Stimulated activated CD4-positive, alpha-beta T cell treated with anti-CD3 and anti-CD28 coated beads, TNF-alpha, amount 100 ng/mL, for 4 hours (primary cell): Measurements from ENCODE around the gene FAM114A2.
"Not testable (repeated sequence)": the region's sequence is repeated elsewhere in the genome, so short reads cannot be mapped to it uniquely, and the experiment has no call there.

Source experiments
- DNase-seq, 3 experiments: peaks; one replicate each; pipeline ENCODE4 v3.0.0-alpha.2; 2020; ENCODE audit warnings: low read depth in 3 of 3

The FAM114A2 gene

DNA sequence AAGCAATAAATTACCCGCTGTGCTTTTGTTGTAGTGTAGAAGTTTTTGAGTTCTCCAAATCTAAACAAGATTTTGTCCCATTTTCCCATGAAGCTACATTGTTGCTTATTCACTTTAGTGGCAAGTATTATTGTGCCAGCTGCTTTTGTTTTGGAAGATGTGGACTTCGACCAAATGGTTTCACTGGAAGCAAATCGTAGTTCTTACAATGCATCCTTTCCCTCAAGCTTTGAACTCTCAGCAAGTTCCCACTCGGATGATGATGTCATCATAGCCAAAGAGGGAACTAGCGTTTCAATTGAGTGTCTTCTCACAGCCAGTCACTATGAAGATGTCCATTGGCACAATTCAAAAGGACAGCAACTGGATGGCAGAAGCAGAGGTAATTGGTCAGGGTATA lies 10.9 kb upstream of the FAM114A2 start:
- no peak for DNase-seq

- DNase-seq = no peak
These were observed 8.6 kb upstream of the FAM114A2 start for GRCh38 chr5:154047324-154047723.

- DNase-seq = no peak
These were observed 7.8 kb upstream of the FAM114A2 start for GRCh38 chr5:154046486-154046885.

GRCh38 chr5:154044581-154044980 lies 5.9 kb upstream of the FAM114A2 start:
- no peak for DNase-seq

- DNase-seq = no peak
These were observed 5.4 kb upstream of the FAM114A2 start for GRCh38 chr5:154044099-154044498.

DNA sequence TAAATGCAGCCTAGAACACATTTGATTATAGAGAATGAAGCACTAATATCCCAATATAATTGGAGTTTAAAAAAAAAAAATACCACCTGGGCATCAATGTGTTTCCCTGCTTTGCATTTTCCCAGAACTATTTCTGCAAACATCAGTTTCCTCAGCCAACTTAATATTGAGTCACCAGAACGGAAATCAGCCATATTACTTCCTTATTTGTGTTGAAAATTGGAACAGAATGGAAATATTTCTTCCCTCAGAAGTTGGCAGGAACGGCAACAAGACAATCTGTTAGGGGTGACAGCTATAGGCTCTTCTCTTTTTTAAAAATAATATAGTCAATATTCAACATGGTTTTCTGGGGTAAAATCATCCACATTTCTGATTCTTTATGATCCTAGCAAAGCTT lies 4.1 kb upstream of the FAM114A2 start:
- DNase-seq = no peak

DNA sequence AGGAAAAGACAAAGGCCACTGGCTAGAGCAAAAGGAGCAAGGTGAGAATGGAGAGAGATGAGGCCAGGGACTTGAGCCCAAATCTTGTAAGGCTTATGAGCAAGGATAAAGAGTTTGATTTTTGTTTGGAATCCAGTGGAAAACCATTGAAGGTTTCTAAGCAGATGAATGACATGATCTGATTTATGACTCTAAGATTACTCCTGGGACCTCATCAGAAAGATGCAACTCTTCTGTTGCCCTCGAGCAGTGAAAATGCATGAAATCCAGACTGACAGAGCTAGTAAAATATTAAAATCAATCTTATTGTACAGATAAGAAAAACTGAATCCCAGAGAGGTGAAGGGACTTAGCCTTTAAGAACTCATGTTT lies 734 bp upstream of the FAM114A2 start:
- DNase-seq = no peak

GRCh38 chr5:154038261-154038706 lies 426 bp downstream of the FAM114A2 start:
- no peak for DNase-seq

- no peak for DNase-seq
These were observed 3.8 kb downstream of the FAM114A2 start for GRCh38 chr5:154034944-154035343.

DNA sequence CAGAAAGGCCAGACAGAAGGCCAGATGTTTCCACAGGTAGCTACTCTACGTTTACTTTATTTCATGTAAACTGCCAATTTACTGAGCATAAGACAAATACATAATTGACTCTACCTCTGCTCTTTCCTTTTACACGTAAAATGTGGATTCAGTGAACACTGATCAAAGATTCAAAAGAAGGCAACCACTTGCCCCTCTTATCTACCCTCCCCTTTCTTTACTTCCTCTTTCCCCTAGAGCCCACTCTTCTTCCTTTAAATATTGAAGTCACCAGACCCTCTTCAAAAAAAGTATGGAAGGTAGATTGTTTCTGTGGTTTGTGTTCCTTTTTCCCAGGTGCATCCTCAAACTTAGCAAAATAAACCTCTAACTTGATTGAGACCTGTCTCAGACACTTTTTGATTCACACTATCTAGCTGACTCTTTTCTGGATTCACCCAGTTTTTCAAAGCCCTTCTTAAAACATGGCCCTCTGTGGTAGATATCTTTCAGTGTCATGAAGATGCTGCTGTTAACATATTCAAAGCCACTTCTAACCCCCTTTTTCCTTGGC lies 6.7 kb downstream of the FAM114A2 start:
- DNase-seq = no peak

DNA sequence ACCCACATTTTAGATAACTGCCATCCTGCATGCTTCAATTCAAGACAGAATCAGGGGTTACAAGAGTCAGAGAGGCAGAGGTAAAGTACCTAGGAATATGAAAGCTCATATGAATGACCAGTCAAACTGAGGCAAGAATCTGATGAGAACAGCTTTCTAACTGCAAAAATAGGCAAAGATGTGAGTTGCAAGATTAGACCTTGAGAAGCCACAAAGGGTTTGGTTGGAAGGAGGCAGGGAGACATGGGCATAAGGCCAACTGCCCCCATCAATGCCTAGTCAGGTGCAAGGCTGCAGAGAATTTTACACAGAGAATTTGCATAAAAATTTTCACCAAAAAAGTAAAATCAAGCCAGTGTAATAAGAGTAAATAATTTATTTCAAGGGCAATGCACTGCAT lies 12.8 kb downstream of the FAM114A2 start:
- no peak for DNase-seq

GRCh38 chr5:154018919-154019318 lies 19.8 kb downstream of the FAM114A2 start:
- DNase-seq = not testable (repeated sequence)

DNA sequence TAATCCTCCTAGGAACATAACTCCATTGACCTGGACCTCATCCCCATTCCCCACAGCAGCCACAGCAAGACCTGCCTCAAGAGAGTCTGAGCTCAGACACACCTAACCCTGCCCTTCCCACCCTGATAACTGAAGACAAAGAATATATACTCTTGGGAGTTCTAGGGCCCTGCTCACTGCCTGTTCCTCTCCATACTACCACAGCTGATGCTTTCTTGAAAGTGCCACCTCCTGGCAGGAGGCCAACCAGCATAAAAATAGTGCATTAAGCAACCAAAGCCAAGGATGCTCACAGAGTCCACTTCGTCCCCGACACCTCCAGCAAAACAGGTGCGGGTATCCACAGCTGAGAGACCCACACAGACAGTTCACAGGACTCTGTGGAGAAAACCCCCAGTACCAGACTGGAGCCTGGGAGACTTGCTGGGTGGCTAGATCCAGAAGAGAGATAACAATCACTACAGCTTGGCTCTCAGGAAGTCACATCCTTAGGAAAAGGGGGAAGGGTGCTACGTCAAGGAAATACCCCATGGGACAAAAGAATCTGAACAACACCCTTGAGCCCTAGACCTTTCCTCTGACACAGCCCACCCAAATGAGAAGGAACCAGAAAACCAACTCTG lies 23.5 kb downstream of the FAM114A2 start:
- DNase-seq = no peak

DNA sequence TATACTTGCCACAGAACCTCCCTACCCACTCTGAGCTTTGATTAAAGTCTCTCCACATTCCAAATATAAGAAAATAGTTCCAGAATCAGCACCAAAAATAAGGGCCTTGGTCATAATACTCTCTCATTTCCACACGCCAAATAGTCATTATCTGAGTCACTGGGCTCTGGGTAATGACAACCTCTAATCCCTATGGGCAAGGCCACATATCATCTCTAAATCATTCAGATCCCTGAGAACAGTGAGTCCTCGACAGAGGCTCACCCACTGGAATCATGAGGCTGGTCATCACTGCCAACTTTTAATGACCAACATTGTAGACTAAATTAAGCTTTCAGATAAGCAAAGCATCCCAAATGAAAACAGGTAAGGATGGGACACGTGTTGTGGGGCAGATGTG lies 28.1 kb downstream of the FAM114A2 start:
- no peak for DNase-seq

GRCh38 chr5:154005648-154006047 lies 33.1 kb downstream of the FAM114A2 start:
- DNase-seq = no peak

GRCh38 chr5:154002511-154003020 lies 36.1 kb downstream of the FAM114A2 start:
- DNase-seq = no peak

GRCh38 chr5:154002093-154002492 lies 36.6 kb downstream of the FAM114A2 start:
- DNase-seq = no peak

GRCh38 chr5:154000703-154001102 lies 38.0 kb downstream of the FAM114A2 start:
- DNase-seq = no peak

DNA sequence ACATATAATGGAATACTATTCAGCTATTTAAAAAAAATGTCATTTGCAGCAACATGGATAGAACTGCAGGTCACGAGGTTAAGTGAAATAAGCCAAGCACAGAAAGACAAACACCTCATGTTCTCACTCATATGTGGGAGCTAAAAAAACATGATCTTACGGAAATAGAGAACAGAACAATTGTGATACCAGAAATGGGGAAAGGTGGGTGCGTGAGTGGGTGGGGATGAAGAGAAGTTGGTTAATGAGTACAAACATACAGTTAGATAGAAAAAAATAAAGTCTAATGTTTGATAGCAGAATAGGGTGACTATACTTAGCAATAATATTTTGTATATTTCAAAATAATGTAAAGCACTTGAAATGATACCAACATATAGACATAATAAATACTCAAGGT lies 38.7 kb downstream of the FAM114A2 start:
- DNase-seq = no peak

DNA sequence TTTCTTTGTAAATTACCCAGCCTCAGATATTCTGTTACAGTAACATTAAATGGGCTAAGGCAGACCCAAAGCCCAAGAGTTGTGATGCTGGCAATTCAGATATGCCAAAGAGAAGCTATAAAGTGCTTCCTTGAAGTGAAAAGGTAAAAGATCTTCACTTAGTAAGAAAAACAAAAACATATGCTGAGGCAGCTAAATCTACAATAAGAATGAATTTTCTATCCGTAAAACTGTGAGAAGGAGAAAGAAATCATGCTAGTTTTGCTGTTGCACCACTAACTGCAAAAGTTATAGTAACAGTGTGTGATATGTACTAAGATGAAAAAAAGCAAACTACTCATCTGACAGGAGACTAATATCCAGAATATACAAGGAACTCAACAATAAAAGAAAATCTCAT lies 39.9 kb downstream of the FAM114A2 start:
- no peak for DNase-seq

- no peak for DNase-seq
These were observed 40.7 kb downstream of the FAM114A2 start for GRCh38 chr5:153998010-153998409.

DNA sequence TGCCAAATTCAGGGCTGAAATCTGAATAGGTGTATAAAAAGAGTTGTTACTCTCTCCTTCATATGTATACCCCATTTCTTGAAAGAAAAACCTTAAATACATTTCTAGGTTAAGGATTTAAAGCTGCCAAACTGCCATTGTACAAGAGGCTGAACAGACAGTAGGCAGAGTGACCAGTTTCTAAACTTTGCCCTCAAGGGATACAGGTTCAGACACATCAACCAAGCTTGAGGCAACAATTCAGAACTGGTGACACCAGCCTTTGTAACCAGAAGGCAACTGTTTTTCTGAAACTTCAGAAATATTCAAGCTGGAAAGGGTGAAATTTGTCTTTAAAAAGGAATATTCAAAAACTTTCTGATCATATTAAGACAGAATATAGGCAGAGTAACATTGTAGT lies 47.5 kb downstream of the FAM114A2 start:
- DNase-seq = no peak

DNA sequence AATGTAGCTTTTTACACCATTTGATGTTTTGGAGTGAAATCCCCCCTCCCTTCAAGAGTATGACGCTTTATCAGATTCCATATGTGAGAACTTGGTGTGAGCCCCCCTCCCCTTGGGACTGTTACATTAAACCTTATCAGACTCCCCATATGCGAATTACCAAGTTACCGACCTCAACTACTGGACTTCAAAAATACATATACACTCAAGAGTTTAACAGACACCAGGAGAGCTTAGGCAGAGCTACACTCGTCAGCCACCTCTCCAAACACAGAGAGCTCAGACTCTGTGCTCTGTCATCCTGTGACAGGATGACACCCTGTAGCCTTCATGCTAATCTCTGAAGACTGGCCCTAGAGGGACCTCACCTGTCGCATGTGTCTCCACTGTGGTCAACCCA lies 50.2 kb downstream of the FAM114A2 start:
- no peak for DNase-seq

DNA sequence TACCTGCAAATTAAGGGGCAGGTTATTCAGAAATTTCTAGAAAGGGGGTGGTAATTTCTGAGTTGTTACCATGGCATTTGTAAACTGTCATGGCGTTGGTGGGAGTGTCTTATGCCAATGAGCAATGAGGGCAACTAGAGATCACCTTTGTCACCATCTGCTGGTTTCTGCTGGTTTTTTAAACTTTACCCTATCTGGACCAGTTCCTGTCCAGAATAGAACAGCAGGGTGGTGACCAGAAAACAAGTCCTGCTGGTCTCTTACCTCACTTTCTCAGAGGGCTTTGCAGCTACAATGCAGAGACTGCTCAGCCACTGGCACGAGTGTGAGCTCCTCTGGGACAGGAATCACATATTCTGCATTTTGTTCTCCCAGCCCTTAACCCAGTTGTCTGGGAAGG lies 51.4 kb downstream of the FAM114A2 start:
- no peak for DNase-seq
